CD14-positive monocyte (primary cell): ENCODE measurements around the gene ASPSCR1. TPM values are rescaled to one million over a fixed set of nuclear protein-coding genes. Genes with fewer than 3 reads are reported as not detected.

Source experiments
- DNase-seq, 3 donors: peaks; one replicate each; pipeline ENCODE4 v3.0.0-alpha.2; 2011 to 2022
- H2AFZ ChIP-seq: 2 replicates; pipeline ENCODE4 v1.6.0; 2012; ENCODE audit warnings: mild to moderate bottlenecking, low read depth, low read length, inconsistent platforms; ENCODE audit not compliant: insufficient read depth, poor library complexity, severe bottlenecking
- H3K27ac ChIP-seq, 2 donors: 1 replicate in 1 of 2; 2 replicates in 1 of 2; pipeline ENCODE4 v1.5.1; 2012 to 2013; ENCODE audit warnings: low read length in 2 of 2, control low read depth in 1 of 2, inconsistent platforms in 1 of 2, low read depth in 1 of 2, mild to moderate bottlenecking in 1 of 2
- H3K27me3 ChIP-seq, 2 donors: one replicate each; pipeline versions ENCODE4 v1.6.0 to v1.6.1; 2011 to 2013; ENCODE audit warnings: low read length in 2 of 2; ENCODE audit not compliant: control insufficient read depth in 2 of 2, insufficient read depth in 2 of 2
- H3K36me3 ChIP-seq, 2 donors: replicated peaks in 1 of 2; 1 replicate in 1 of 2; 2 replicates in 1 of 2; pipeline versions ENCODE4 v1.5.1 to v1.6.1; 2012 to 2013; ENCODE audit warnings: low read length in 2 of 2, control low read depth in 1 of 2, inconsistent platforms in 1 of 2, mild to moderate bottlenecking in 1 of 2; ENCODE audit not compliant: insufficient read depth in 2 of 2, control insufficient read depth in 1 of 2
- H3K4me1 ChIP-seq, 2 donors: 1 replicate in 1 of 2; 2 replicates in 1 of 2; pipeline versions ENCODE4 v1.5.1 to v1.6.1; 2012 to 2013; ENCODE audit warnings: low read length in 2 of 2, control low read depth in 1 of 2, inconsistent platforms in 1 of 2, mild to moderate bottlenecking in 1 of 2, moderate library complexity in 1 of 2; ENCODE audit not compliant: insufficient read depth in 2 of 2, control insufficient read depth in 1 of 2
- H3K4me2 ChIP-seq: replicated peaks from 2 replicates; pipeline ENCODE3; 2012; ENCODE audit warnings: low read length, moderate library complexity, mild to moderate bottlenecking; ENCODE audit not compliant: poor library complexity, severe bottlenecking; ENCODE audit errors: extremely low read depth
- H3K4me3 ChIP-seq, 3 experiments: fragments of 200-600 bp in 1 of 3; sonication (generic) in 1 of 3; replicated peaks in 1 of 3; 1 replicate in 2 of 3; 2 replicates in 1 of 3; pipeline ENCODE4 v1.5.1; 2011 to 2013; ENCODE audit warnings: low read length in 3 of 3, mild to moderate bottlenecking in 3 of 3, control low read depth in 2 of 3, low read depth in 2 of 3, inconsistent platforms in 1 of 3, moderate library complexity in 1 of 3
- H3K79me2 ChIP-seq: 2 replicates; pipeline ENCODE4 v1.6.0; 2012; ENCODE audit warnings: mild to moderate bottlenecking, control low read depth, inconsistent platforms, low read length, moderate library complexity; ENCODE audit not compliant: insufficient read depth
- H3K9ac ChIP-seq: 2 replicates; pipeline ENCODE4 v1.6.0; 2017; ENCODE audit warnings: low read length, mild to moderate bottlenecking; ENCODE audit not compliant: insufficient read depth, poor library complexity, severe bottlenecking
- H3K9me3 ChIP-seq, 2 donors: replicated peaks in 1 of 2; 1 replicate in 1 of 2; 2 replicates in 1 of 2; pipeline versions ENCODE4 v1.5.1 to v1.6.1; 2012 to 2013; ENCODE audit warnings: low read length in 2 of 2, control low read depth in 1 of 2; ENCODE audit not compliant: control insufficient read depth in 1 of 2, insufficient read depth in 1 of 2
- H4K20me1 ChIP-seq: 2 replicates; pipeline ENCODE4 v1.6.0; 2012; ENCODE audit warnings: mild to moderate bottlenecking, low read length, control low read depth, moderate library complexity; ENCODE audit not compliant: insufficient read depth
- H3K27ac Mint-ChIP-seq, 7 donors: one replicate each; pipeline ENCODE4 v1.8.0; 2020; ENCODE audit warnings: mild to moderate bottlenecking in 7 of 7, mixed read lengths in 7 of 7, moderate library complexity in 6 of 7, inconsistent platforms in 2 of 7
- H3K27me3 Mint-ChIP-seq, 3 donors: one replicate each; pipeline ENCODE4 v1.8.0; 2021 to 2022; ENCODE audit warnings: low read depth in 3 of 3, mild to moderate bottlenecking in 3 of 3, mixed read lengths in 3 of 3, moderate library complexity in 3 of 3, inconsistent platforms in 1 of 3
- H3K36me3 Mint-ChIP-seq, 2 donors: one replicate each; pipeline ENCODE4 v1.8.0; 2020; ENCODE audit warnings: mixed read lengths in 2 of 2, inconsistent platforms in 1 of 2, mild to moderate bottlenecking in 1 of 2
- H3K4me1 Mint-ChIP-seq: one replicate; pipeline ENCODE4 v1.8.0; 2020; ENCODE audit warnings: mild to moderate bottlenecking, mixed read lengths
- H3K4me3 Mint-ChIP-seq, 2 donors: one replicate each; pipeline ENCODE4 v1.8.0; 2020; ENCODE audit warnings: mild to moderate bottlenecking in 2 of 2, mixed read lengths in 2 of 2, moderate library complexity in 1 of 2
- H3K9me3 Mint-ChIP-seq, 7 donors: one replicate each; pipeline ENCODE4 v1.8.0; 2020 to 2022; ENCODE audit warnings: mixed read lengths in 7 of 7, mild to moderate bottlenecking in 6 of 7, moderate library complexity in 6 of 7, inconsistent platforms in 2 of 7
- CTCF ChIP-seq: fragments of 200-600 bp; IDR thresholded peaks from one replicate; pipeline ENCODE4 v1.8.0; 2022; ENCODE audit warnings: antibody characterized with exemption, mild to moderate bottlenecking
- WGBS: methylation state at CpG from one replicate; pipeline ENCODE4 v1.1.5; 2013; ENCODE audit warnings: missing lambda C conversion rate; ENCODE audit not compliant: insufficient coverage; 5-methylcytosine and 5-hydroxymethylcytosine counted together
- intact Hi-C, 2 donors: fragments of 100-400 bp; cut with micrococcal nuclease; formaldehyde crosslinking; loops; one replicate each; pipeline versions ENCODE4 v1.15.0 to v1.15.1; 2023
- polyA plus RNA-seq, 3 donors: library from polyadenylated mRNA; depleted of rRNA in 1 of 3; unstranded in 2 of 3; stranded (reverse) in 1 of 3; fragments of 300-500 nt in 2 of 3; fragments of >200 nt in 1 of 3; fragmentation: Illumina TruSeq in 2 of 3; gene quantifications; 1 replicate in 2 of 3; 2 replicates in 1 of 3; pipeline ENCODE4 v1.2.3, GENCODE V29; 2012 to 2021

ASPSCR1 gene
- polyA plus RNA-seq, 3 donors: 25.5 to 31.9 (median 25.6) TPM

GRCh38 chr17:82021107-82021899 is 43.9 kb downstream of the ASPSCR1 start:
- DNase-seq: peak; percentile 18 to 45 (median 35)
- peak overlapping the region; percentile 76 for H3K9ac ChIP-seq
- peaks cover 10 to 24% of the 10 kb centered on the region in 2 donors for H3K36me3 Mint-ChIP-seq

More at GRCh38 chr17:82021107-82021899, 43.9 kb downstream of the ASPSCR1 start:
- Histone ChIP-seq H3K4me3 (peak overlapping the region in 1 of 3 experiments; percentile 96), H4K20me1 (peaks cover 32% of the 10 kb centered on the region), H3K9me3 (no peaks in the 10 kb centered on the region), H3K79me2 (peaks cover 34% of the 10 kb centered on the region), H3K36me3 (peaks cover 5 to 17% of the 10 kb centered on the region in 2 donors), H3K27me3 (no peaks in the 10 kb centered on the region), H3K27ac (no peak overlapping the region), H3K4me2 (peak overlapping the region; percentile 97), H2AFZ (no peak overlapping the region), H3K4me1 (peaks cover 26 to 35% of the 10 kb centered on the region in 2 donors)
- Mint-ChIP-seq H3K4me3 (peak overlapping the region; percentile 80 to 82), H3K4me1 (peaks cover 30% of the 10 kb centered on the region), H3K27me3 (peaks cover 0 to 1% (median 0%) of the 10 kb centered on the region in 3 donors), H3K9me3 (no peaks in the 10 kb centered on the region), H3K27ac (peak overlapping the region in 3 of 7 donors; percentile 22 to 73 (median 63))
- intact Hi-C loops: loop anchor here (1.0 to 10.0 kb wide), 3 partner anchors 44 to 303 kb away; partner anchors contain the start of gene ASPSCR1 (in 1 of the 2)
- 51% methylated on average over 19 of the region's 25 CpGs for WGBS
- TF ChIP-seq CTCF: peak; percentile 53
